ENCODE data around the gene FBXL19.
A peak's percentile ranks its signal among the peaks of the same experiment; 100 is the strongest.

Gene FBXL19

GRCh38 chr16:30926937-30927788, 3.8 kb downstream of the FBXL19 start:
- in situ Hi-C loops (cut with MboI; ENCODE audit: low sequenced_read_pairs, unreplicated experiment): no loop called here
- DNase-seq (ENCODE audit: low spot score): no peak
- TF ChIP-seq CTCF (IDR thresholded peaks at IDR 0.05; ENCODE audit: borderline replicate concordance, control extremely low read depth, extremely low read depth, insufficient read depth, missing control alignments): no peak

GRCh38 chr16:30927789-30928378, 4.5 kb downstream of the FBXL19 start:
- no peak for TF ChIP-seq CTCF (IDR thresholded peaks at IDR 0.05; ENCODE audit: borderline replicate concordance, control extremely low read depth, extremely low read depth, insufficient read depth, missing control alignments)
- peak; percentile 70 for DNase-seq (ENCODE audit: low spot score)
- in situ Hi-C loops (cut with MboI; ENCODE audit: low sequenced_read_pairs, unreplicated experiment): no loop called here

GRCh38 chr16:30928390-30928789, 5.0 kb downstream of the FBXL19 start:
- no peak for TF ChIP-seq CTCF (IDR thresholded peaks at IDR 0.05; ENCODE audit: borderline replicate concordance, control extremely low read depth, extremely low read depth, insufficient read depth, missing control alignments)
- in situ Hi-C loops (cut with MboI; ENCODE audit: low sequenced_read_pairs, unreplicated experiment): no loop called here
- no peak for DNase-seq (ENCODE audit: low spot score)

- no peak for TF ChIP-seq CTCF (IDR thresholded peaks at IDR 0.05; ENCODE audit: borderline replicate concordance, control extremely low read depth, extremely low read depth, insufficient read depth, missing control alignments)
- in situ Hi-C loops (cut with MboI; ENCODE audit: low sequenced_read_pairs, unreplicated experiment): no loop called here
- DNase-seq (ENCODE audit: low spot score): peak; percentile 52
Observed at GRCh38 chr16:30929167-30929566, 5.8 kb downstream of the FBXL19 start.

GRCh38 chr16:30930160-30930571, 6.8 kb downstream of the FBXL19 start:
- in situ Hi-C loops (cut with MboI; ENCODE audit: low sequenced_read_pairs, unreplicated experiment): no loop called here
- TF ChIP-seq CTCF (IDR thresholded peaks at IDR 0.05; ENCODE audit: borderline replicate concordance, control extremely low read depth, extremely low read depth, insufficient read depth, missing control alignments): no peak
- DNase-seq (ENCODE audit: low spot score): no peak

- in situ Hi-C loops (cut with MboI; ENCODE audit: low sequenced_read_pairs, unreplicated experiment): no loop called here
- DNase-seq (ENCODE audit: low spot score): no peak
- TF ChIP-seq CTCF (IDR thresholded peaks at IDR 0.05; ENCODE audit: borderline replicate concordance, control extremely low read depth, extremely low read depth, insufficient read depth, missing control alignments): no peak
Observed at GRCh38 chr16:30931068-30931650, 7.8 kb downstream of the FBXL19 start.
